ENCODE data around the gene CDKN2B. TPM values are rescaled to one million over a fixed set of nuclear protein-coding genes. Genes with fewer than 3 reads are reported as not detected.
A peak's percentile ranks its signal among the peaks of the same experiment; 100 is the strongest.

Gene CDKN2B
- total and polyA plus RNA-seq, 2 experiments from 2014 or later = 0.29 to 0.83 TPM

DNA sequence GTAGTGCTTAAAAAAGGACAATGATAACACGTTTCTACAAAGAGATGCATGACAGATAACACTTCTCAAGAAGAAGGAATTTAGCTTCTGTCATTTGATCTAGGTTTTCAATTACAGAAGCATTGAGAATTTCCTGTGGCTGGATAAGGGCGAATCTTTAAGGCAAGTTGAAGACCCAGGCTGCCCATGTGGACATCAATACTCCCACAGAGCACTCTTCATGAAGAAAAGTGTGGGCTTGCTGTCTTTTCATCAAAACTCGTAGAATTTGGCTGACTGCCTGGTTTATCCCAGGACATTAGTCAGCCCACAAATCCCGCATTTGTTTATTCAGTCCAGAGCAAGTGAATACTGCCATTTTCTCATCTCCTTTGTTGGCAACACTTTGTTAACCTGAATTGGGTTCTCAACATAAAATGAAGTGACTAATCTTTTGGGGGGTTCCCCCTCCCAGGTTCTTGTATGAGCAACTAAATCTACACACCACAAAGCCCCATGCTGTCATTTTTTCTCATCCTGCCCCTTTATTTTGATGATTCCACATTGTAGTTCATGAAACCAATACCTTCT lies 43.4 kb upstream of the CDKN2B start (continued):
- TF ChIP-seq EZH2 (IDR thresholded peaks at IDR 0.05; ENCODE audit: low read depth, unreplicated experiment) (no peak), JUNB (IDR thresholded peaks at IDR 0.05; ENCODE audit: unreplicated experiment) (no peak), ZNF114 (CRISPR knock-in tag; IDR thresholded peaks at IDR 0.05) (no peak), NANOG (IDR thresholded peaks at IDR 0.05; ENCODE audit: borderline replicate concordance) (no peak), STAT1 (IDR thresholded peaks at IDR 0.05; ENCODE audit: unreplicated experiment) (no peak), EZH2phosphoT487 (IDR thresholded peaks at IDR 0.05; ENCODE audit: unreplicated experiment) (no peak), ZNF331 (CRISPR knock-in tag; IDR thresholded peaks at IDR 0.05; ENCODE audit: low read depth) (no peak)
- TF ChIP-seq, protein P1, sequence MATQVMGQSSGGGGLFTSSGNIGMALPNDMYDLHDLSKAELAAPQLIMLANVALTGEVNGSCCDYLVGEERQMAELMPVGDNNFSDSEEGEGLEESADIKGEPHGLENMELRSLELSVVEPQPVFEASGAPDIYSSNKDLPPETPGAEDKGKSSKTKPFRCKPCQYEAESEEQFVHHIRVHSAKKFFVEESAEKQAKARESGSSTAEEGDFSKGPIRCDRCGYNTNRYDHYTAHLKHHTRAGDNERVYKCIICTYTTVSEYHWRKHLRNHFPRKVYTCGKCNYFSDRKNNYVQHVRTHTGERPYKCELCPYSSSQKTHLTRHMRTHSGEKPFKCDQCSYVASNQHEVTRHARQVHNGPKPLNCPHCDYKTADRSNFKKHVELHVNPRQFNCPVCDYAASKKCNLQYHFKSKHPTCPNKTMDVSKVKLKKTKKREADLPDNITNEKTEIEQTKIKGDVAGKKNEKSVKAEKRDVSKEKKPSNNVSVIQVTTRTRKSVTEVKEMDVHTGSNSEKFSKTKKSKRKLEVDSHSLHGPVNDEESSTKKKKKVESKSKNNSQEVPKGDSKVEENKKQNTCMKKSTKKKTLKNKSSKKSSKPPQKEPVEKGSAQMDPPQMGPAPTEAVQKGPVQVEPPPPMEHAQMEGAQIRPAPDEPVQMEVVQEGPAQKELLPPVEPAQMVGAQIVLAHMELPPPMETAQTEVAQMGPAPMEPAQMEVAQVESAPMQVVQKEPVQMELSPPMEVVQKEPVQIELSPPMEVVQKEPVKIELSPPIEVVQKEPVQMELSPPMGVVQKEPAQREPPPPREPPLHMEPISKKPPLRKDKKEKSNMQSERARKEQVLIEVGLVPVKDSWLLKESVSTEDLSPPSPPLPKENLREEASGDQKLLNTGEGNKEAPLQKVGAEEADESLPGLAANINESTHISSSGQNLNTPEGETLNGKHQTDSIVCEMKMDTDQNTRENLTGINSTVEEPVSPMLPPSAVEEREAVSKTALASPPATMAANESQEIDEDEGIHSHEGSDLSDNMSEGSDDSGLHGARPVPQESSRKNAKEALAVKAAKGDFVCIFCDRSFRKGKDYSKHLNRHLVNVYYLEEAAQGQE (IDR thresholded peaks at IDR 0.05; ENCODE audit: unreplicated experiment) = no peak
- TF ChIP-seq, protein P2, sequence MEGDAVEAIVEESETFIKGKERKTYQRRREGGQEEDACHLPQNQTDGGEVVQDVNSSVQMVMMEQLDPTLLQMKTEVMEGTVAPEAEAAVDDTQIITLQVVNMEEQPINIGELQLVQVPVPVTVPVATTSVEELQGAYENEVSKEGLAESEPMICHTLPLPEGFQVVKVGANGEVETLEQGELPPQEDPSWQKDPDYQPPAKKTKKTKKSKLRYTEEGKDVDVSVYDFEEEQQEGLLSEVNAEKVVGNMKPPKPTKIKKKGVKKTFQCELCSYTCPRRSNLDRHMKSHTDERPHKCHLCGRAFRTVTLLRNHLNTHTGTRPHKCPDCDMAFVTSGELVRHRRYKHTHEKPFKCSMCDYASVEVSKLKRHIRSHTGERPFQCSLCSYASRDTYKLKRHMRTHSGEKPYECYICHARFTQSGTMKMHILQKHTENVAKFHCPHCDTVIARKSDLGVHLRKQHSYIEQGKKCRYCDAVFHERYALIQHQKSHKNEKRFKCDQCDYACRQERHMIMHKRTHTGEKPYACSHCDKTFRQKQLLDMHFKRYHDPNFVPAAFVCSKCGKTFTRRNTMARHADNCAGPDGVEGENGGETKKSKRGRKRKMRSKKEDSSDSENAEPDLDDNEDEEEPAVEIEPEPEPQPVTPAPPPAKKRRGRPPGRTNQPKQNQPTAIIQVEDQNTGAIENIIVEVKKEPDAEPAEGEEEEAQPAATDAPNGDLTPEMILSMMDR (conservative IDR thresholded peaks at IDR 0.05; ENCODE audit: low read depth in 2 of 2) = no peak
- TF ChIP-seq, protein P3, sequence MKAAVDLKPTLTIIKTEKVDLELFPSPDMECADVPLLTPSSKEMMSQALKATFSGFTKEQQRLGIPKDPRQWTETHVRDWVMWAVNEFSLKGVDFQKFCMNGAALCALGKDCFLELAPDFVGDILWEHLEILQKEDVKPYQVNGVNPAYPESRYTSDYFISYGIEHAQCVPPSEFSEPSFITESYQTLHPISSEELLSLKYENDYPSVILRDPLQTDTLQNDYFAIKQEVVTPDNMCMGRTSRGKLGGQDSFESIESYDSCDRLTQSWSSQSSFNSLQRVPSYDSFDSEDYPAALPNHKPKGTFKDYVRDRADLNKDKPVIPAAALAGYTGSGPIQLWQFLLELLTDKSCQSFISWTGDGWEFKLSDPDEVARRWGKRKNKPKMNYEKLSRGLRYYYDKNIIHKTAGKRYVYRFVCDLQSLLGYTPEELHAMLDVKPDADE (IDR thresholded peaks at IDR 0.05) = no peak

DNA sequence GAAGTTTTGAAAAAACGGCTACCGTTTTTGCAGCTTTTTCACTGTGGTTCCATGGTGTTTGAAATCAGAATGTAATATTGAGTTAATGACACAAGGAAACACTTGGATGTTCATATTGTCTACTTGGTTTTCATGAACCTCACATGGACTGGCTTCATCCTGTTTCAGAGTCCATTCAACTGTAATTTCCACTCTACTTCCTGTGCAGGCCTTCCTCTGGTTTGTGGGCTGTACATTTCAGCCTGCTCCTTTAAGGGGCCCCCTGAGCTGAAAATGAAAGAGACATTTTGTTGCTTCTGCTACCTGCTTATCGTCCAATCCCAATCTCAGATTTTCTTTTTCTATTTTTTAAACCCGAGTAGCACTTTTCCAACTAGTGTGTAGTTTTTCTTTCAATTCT lies 41.8 kb upstream of the CDKN2B start:
- Histone ChIP-seq H3K4me3 (no peak overlapping the region), H3F3A (replicated peaks; ENCODE audit: low read depth) (no peaks in the 10 kb centered on the region), H3K79me2 (replicated peaks; ENCODE audit: insufficient read depth) (no peaks in the 10 kb centered on the region), H4K20me1 (replicated peaks; ENCODE audit: insufficient read depth) (no peaks in the 10 kb centered on the region), H3K27me3 (ENCODE audit: insufficient read depth) (no peaks in the 10 kb centered on the region), H2AFZ (peak overlapping the region; percentile 64; the same call in 1 of the 2 replicates), H3K36me3 (ENCODE audit: insufficient read depth) (no peaks in the 10 kb centered on the region), H3K27ac (ENCODE audit: low read depth) (no peak overlapping the region), H3K4me2 (no peak overlapping the region), H3K9me2 (ENCODE audit: insufficient read depth) (no peaks in the 10 kb centered on the region), H3K4me1 (ENCODE audit: insufficient read depth) (no peaks in the 10 kb centered on the region)
- no peak for ATAC-seq
- no peak overlapping the region for H3K27ac Mint-ChIP-seq
- no peaks in the 10 kb centered on the region for H3K27me3 Mint-ChIP-seq (ENCODE audit: insufficient read depth, low read depth, poor library complexity)
- DNase-seq (ENCODE audit: low spot score) = no peak
- H3K4me3 Mint-ChIP-seq = no peak overlapping the region
- H3K36me3 Mint-ChIP-seq (ENCODE audit: low read depth) = no peaks in the 10 kb centered on the region
- H3K4me1 Mint-ChIP-seq = no peaks in the 10 kb centered on the region
- H3K9me3 Mint-ChIP-seq = no peaks in the 10 kb centered on the region
- no peak for TF ChIP-seq EZH2phosphoT487 (IDR thresholded peaks at IDR 0.05; ENCODE audit: unreplicated experiment)
- TF ChIP-seq, protein P2 (conservative IDR thresholded peaks at IDR 0.05; ENCODE audit: low read depth in 2 of 2) = no peak
- no peak for TF ChIP-seq CREB1 (CRISPR knock-in tag; IDR thresholded peaks at IDR 0.05; ENCODE audit: low read depth)
- TF ChIP-seq, protein P1 (IDR thresholded peaks at IDR 0.05; ENCODE audit: unreplicated experiment) = no peak
